Vagina (tissue), 2 donors: ENCODE measurements around the gene SLC7A6.

ENCODE experiments used
- POLR2AphosphoS5 ChIP-seq, 2 donors: sonication (generic); formaldehyde crosslinking; IDR thresholded peaks; one replicate each; pipeline ENCODE4 v1.9.0; 2017; ENCODE audit warnings: antibody characterized with exemption in 2 of 2, mild to moderate bottlenecking in 2 of 2, low read depth in 1 of 2; ENCODE audit not compliant: insufficient read depth in 1 of 2
- TF ChIP-seq, protein P1 (sequence below), 3 experiments: fragments of 450-650 bp in 2 of 3; fragments of 200-600 bp in 1 of 3; sonication (generic) in 1 of 3; IDR thresholded peaks; one replicate each; pipeline ENCODE4 v1.5.1; 2017 to 2019; ENCODE audit warnings: antibody characterized with exemption in 3 of 3, mild to moderate bottlenecking in 2 of 3, moderate library complexity in 2 of 3

DNA sequence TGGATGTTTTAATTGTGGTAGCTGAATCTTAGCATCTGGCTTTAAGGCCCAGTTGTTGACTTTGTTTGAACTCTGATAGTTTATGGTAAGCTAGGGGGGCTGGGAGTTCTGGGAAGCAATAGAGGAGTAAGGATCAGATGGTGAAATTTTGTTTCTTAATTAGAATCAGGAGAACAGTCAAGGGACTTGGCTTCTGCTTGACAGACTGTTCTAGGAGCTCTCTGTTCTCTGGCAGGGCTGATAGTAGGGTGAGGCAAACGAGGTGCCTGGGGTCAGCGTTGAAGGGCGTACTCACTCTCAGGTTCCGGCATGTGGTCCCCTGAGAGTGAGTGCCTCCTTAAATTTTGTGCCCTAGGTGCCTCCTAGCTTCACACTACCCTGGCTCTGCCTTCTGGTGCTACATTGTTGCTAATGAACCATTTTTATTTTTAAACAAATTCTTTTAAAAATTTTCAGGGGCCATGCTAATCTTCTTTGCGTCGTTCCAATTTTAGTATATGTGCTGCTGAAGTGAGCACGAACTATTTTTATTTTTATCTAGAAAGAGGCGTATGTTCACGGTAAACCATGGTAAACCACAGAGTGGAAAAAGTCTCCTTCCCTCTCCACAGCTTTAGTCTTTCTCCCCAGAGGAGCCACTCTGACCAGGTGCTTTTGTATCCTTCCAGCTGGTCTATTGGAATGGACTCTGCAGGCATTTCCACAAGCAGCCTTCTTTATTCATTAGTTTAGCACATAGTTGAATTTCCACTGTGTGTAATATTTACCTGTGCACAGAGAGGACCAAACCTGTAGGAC, 19.7 kb downstream of the SLC7A6 start:
- TF ChIP-seq, protein P1, sequence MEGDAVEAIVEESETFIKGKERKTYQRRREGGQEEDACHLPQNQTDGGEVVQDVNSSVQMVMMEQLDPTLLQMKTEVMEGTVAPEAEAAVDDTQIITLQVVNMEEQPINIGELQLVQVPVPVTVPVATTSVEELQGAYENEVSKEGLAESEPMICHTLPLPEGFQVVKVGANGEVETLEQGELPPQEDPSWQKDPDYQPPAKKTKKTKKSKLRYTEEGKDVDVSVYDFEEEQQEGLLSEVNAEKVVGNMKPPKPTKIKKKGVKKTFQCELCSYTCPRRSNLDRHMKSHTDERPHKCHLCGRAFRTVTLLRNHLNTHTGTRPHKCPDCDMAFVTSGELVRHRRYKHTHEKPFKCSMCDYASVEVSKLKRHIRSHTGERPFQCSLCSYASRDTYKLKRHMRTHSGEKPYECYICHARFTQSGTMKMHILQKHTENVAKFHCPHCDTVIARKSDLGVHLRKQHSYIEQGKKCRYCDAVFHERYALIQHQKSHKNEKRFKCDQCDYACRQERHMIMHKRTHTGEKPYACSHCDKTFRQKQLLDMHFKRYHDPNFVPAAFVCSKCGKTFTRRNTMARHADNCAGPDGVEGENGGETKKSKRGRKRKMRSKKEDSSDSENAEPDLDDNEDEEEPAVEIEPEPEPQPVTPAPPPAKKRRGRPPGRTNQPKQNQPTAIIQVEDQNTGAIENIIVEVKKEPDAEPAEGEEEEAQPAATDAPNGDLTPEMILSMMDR (IDR thresholded peaks at IDR 0.05) = no peak
- TF ChIP-seq POLR2AphosphoS5 (IDR thresholded peaks at IDR 0.05; ENCODE audit: insufficient read depth in 1 of 2, low read depth in 1 of 2) = peak; percentile 16 to 36
